Left renal pelvis (tissue), 4 donors: ENCODE measurements around the gene RFX1. TPM values are rescaled to one million over a fixed set of nuclear protein-coding genes. Genes with fewer than 3 reads are reported as not detected.

Source experiments
- DNase-seq, 4 donors: peaks; one replicate each; pipeline ENCODE4 v3.0.0-alpha.2; 2013; ENCODE audit warnings: low read depth in 4 of 4, low spot score in 3 of 4
- polyA plus RNA-seq, 4 donors: library from polyadenylated mRNA; unstranded; fragments of 120-200 nt; gene quantifications; one replicate each; pipeline ENCODE4 v1.2.1, GENCODE V29; 2013; ENCODE audit not compliant: insufficient read length in 4 of 4

RFX1 gene
- polyA plus RNA-seq, 4 donors, result 9.3 to 19.2 (median 10.2) TPM

DNA sequence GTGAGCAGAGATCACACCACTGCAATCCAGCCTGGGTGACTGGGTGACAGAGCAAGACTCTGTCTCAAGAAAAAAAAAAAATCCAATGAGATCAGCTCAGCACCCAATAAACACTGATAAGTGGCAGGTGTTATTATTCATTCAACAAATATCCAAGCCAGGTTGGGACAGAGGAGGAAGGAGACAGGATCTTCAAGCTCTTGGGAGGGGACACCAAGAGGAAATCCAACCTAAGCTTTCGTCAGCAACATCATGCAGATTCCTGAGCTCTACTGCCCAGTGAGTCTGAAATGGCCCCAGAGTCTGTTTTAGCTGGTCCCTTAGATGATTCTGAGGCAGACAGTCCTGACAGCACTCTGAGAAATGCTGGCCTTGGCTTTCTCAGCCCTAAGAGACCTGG, 7.7 kb downstream of the RFX1 start:
- DNase-seq, result no peak

DNA sequence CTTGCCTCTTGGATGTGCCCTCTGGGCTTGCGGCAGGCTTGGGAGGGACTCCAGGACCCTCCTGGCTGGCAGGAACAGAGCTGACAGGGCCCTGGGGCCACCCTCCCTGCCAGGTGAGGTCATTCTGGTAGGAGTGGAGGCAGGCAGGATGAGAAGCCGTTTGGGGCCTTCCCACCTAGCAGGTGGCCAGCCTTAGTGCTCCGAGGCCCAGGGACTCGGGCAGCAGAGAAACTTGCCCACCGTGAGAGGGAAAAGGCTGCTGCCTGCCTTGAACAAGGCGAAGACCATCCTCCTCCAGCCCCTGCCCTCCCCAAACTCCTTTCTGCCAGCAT, 8.5 kb downstream of the RFX1 start:
- DNase-seq, result no peak

DNA sequence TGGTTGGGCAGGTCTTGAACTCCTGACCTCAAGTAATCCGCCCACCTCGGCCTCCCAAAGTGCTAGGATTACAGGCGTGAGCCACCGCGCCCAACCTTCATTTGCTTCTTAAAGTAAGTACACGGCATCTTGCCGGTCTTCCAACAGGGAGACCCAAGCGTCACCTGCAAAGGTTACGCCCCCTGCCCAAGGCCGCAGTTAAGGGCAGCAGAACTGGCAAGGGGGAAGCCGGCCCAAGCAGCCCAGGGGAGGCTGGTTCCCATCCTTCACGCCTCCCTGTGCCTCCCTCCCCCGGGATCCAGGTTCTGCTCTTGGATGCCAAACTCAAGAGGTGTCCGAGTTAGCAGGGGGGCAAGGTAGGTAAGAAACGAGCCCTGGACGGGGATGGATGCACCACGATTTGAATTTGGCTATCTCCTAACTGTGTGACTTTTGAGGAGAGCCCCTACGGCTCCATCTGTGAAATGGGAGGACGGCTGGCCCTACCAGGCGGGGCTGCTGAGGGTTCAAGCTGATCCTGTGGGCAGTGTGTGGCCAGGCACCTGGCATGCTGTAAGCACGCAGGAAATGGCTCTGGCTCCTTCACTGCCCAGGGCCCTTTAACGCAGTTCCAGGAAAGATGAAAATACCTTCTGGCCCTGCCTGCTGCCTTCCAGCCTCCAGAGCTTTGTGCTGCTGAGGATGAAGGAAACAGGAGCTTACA, 9.0 kb downstream of the RFX1 start:
- DNase-seq, result no peak

DNA sequence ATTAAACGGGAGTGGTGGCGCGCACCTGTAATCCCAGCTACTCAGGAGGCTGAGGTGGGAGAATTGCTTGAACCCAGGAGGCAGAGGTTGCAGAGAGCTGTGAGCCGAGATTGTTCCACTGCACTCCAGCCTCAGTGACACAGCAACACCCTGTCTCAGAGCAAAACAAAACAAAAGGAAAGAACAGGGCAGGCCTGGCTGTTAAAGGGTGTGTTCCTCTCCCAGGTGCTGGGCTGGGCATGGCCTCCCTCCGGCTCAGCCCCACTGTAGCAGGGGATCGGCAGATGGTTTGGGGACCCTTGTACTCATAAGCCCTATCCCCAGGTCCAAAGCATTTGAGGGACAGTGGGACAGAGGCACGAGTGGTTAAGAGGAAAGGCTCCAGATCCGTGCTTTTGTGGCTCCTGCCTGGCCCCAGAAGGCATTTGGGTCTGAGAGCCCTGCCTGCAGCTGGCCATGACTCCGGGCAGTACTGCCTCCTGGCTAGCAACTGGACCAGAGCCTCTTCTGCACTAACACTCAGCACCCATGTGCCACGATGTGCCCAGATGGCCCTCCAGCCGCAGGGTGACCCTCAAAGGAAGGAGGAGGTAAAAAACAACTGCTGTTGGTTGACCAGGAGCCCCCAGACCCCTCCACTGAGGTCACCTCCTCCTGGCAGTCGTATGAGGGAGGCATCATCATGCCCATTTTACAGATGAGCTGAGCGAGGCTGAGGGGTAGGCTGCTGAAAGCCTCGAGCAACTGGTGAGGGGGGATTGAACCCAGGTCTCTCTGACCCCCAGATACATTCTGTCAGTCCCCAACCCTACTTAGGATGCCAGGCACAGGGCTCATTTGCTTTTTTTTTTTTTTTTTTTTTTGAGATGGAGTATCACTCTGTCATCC, 10.0 kb downstream of the RFX1 start:
- DNase-seq, result no peak

DNA sequence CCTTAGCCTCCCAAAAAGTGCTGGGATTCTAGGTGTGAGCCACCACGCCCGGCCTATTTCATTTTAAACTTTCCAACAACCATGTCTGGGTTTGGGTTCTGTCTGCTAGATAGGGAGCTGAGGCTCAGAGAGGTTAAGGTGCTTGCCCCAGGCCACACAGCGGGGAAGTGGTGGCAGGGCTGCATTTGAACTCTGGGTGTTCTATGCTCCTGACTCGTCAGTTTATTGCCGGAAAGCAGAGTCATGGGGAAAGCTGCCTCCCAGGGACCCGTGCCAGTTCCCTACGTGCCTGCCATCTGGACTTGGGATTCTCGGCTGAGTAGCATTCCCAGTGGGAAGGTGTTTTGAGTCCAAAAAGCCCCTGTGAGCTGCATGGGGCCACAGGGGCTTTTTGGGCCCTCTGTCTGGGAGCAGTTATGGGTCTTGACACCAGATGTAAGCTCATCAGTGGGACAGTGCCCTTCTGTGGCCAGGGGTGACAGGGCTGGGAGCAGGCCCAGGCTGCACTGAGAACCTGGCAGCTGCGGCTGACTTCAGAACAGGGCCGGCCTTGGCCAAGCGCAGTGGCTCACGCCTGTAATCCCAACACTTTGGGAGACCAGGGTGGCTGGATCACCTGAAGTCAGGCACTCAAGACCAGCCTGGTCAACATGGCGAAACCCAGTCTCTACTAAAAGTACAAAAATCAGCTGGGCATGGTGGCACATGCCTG, 10.9 kb downstream of the RFX1 start:
- no peak for DNase-seq

DNA sequence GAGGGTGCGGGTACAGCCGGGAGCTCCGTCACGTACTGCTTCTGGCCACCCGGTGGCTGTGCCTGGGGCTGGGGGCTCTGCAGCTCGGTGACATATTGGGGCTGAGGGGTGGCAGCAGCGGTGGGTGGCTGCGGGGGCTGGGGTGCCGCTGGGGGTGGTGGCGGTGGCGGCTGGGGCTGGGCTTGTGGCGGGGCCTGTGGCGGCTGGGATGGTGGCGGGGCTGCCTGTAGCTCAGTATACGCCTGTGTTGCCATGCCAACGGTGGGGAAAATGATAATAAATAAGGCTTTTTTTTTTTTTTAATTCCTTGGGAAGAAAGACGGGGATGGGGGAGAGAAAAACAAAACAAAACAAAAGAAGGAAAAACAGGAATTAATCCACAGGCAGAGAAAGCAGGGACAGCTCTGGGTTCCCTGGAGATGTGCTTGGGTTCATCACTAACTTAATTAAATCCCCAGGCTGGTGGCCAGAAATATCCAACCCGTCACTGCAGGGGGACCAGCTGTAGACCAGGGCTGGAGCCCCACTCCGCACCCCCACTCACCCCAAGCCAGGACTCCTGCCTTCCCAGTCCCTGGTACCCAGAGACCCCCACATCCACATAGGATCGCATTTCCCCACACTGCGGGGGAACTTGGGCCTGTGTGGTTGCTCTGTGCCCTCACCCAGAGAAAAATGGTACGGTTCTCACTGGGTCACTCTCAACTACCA, 12.4 kb downstream of the RFX1 start:
- DNase-seq, result no peak

DNA sequence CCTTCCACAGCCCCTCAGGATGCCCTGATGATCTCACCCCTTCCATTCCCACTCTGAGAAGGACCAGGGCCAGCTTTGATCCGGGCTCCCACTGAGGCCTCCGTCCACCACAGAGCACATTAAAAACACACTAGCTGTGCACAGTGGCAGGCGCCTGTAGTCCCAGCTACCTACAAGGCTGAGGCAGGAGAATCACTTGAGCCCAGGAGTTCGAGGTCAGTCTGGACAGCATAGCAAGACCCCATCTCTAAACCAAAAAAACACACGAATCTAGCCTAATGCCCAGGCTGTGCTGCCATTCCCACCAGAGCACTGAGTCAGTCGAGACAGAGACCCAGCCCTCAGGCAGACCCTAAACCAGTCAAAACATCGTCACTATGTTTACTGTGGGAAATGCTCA, 14.1 kb downstream of the RFX1 start:
- DNase-seq, result no peak

DNA sequence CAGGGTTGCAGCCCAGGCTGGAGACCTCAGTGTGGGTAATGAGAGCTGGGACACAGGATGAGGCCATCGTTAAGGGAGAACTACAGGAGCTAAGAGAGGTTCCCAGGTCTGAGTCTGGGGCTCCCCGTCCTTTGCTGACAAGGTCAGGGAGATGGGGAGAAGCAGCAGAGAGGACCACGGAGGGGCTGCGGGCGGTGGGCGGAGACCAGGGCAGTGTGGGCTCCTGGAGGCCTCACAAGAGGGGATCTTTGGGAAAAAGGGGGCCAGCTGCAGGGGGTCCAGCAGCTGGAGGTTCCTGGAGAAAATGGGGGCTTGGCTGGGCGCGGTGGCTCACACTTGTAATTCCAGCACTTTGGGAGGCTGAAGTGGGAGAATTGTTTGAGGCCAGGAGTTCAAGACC, 16.0 kb downstream of the RFX1 start:
- no peak for DNase-seq

DNA sequence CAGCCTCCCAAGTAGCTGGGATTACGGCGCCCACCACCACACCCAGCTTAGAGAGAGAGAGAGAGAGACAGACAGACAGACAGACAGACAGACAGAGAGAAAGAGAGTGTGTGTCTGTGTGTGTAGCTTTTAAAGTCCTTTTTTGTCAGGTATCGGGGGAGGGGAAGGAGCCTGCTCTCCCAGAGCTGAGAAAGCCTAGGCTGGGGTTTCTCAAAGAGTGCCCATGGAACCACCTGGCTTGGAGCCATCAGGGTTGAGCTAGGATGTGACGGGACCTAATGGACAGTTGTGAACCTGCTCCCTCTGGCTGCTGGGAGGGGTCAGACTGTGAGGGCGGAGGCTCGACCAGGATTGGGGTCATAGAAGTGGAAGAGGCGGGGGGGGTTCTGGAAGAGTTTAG, 16.6 kb downstream of the RFX1 start:
- DNase-seq, result no peak

DNA sequence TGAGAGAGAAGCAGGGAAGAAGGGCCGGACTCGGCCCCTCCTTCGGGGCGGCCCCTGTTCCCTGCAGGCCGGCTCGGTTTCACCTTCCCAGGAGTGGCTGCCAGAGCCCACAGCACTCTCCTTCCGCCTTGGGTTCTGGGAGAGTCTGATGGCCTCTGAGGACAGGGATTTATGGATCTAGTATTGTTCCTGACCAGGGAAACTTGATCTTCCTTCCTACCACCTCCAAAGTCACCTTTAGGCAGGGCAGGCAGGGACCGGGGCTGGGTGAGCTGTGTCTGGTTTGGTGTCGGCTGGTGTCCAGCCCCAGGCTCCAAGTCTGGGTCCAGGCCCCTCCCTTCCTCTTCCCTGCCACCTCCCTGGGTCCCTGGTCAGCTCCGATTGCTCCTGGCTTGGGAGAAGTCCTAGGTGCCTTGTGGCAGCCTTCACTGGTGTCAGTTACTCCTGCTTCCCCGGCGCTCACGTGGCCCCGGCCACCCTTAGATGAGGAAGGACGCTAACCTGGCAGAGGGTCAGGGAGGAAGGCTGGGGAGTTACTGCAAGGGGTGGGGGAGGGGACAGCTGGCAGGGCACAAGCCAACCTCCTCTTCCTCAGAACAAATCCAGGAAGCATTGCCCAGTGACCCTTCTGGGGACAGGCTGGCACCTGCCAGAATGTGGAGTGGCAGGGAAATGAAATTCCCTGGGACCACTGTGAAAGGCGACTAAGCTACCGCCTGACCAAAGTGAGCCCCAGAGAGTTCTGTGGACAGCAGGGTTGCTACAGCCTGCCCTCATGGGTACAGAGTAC, 18.8 kb downstream of the RFX1 start:
- DNase-seq, result no peak

DNA sequence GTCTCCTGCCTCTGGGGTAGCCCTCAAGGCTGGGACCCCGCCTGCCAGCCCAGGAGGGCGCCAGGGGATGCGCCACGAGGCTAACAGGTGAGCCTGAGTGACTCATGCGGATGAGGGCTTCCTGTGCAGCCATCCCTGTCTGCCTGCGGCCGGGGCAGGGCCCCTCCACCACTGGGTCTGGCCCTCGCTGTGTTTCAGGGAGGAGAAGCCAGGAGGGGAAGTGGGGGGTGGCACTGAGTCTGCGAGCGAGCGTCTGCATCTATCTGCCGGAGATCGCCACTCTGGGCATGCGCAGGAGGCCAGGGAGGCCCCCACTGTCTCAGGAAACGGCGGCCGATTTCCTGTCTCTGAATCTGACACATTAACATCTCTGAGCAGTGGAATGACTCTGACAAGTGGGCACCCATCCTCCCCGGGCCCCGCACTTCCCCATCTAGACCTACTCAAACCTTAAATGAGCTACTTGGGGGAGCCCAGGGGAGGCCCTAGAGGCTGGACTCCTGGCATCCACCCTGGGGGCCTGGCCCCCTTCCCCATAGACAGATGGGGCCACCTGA, 19.7 kb downstream of the RFX1 start:
- peak in 1 of 4 donors; percentile 53 for DNase-seq

DNA sequence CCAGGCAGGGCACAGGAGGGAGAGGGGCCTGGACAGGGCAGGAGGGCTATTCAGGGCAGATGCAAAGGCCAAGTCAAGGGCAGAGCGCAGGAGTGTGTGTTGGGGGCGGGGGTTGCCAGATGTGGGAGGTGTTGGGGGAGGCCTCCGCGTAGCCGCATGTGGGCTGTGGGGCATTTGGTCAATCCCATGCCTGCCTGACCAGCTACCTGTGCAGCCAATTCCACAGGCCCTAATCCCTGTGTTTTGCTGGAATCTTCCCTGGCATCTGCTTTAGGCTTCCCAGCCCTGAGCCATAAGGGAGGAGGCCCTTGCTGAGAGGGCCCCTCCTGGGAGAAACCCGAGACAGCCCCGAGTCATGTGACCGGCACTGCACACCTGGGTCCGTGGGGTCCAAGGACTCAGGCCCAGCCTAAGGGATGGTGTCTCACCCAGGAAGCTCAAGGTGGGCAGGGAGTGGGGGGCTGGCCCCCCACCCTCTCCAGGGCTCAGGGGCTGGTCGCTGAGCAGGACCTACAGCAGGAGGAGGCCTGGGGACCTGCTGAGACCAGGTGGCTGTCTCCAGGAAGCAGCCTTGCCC, 20.3 kb downstream of the RFX1 start:
- no peak for DNase-seq

DNA sequence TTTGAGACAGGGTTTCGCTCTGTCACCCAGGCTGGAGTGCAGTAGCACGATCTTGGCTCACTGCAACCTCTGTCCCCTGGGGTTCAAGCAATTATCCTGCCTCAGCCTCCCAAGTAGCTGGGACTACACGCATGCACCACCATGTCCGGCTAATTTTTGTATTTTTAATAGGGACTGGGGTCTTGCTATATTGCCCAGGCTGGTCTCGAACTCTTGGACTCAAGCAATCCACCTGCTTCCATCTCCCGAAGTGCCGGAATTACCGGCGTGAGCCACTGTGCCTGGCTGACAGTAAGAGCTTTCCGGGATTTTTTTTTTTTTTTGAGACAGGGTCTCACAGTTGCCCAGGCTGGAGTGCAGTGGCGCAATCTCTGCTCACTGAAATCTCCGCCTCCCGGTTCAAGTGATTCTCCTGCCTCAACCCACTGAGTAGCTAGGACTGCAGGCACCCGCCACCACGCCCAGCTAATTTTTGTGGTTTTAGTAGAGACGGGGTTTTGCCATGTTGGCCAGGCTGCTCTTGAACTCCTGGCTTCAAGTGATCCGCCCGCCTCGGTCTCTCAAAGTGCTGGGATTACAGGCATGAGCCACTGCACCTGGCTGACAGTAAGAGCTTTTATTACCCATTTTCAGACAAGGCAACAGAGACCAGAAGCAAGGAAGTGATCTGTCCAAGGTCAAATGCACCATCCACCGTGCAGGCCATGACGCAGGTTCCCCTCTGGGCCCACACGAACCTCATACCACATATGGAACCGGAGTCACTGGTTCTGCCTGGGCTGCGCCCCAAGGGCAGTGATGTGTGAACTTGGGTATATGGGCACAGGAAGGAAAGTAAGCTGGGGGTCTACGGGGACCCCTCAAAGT, 21.0 kb downstream of the RFX1 start:
- no peak for DNase-seq

DNA sequence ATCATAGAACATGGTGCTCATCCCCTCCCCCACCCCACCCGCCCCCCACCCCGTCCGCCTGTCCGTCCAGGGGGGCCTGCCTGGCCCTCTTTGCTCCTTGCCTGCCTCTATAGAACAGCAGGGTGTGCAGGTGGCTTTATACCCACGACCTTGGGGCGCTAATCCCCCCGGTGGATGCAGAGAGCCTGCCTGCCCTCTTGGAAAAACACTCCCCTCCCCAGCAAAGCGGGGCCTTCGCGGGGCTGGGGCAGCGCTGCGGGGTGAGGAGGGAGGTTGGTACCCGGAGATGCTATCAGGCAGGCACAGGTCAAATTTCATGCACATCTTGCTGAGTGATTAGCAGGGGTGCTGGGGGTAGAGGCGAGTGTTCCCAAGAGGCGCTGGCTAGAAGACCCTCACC, 21.9 kb downstream of the RFX1 start:
- no peak for DNase-seq

DNA sequence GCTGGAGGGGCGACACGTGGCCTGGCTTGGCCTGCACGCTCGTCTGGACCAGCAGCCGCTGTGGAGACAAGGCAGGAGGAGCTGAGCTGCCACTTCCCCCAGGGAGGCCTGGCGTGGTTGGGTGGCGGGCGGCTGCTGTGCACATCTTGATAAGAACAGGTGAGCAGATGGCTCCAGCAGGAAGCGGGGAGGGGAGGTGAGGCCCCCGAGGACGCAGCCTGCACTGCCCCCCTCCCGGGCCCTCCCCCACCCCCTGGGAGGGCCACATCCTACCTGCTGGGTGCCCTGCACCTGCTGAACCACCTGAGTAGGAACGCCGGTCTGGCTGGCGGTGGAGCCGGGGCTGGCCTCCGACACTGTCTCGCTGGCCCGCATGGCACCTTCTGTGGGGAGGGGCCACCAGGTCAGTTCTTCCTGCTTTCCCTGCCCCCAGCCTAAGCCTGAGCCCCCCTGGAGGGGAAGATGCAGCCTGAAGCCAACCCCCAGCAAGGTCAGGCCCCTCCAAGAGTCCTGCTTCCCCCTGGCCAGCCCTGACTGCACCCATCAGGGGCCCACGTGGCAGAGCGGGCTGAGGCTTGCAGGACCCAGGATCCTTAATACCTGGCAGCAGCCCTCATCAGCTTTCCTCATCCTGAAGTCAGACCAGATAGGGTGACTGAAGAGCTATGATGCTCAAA, 22.8 kb downstream of the RFX1 start:
- DNase-seq, result no peak

DNA sequence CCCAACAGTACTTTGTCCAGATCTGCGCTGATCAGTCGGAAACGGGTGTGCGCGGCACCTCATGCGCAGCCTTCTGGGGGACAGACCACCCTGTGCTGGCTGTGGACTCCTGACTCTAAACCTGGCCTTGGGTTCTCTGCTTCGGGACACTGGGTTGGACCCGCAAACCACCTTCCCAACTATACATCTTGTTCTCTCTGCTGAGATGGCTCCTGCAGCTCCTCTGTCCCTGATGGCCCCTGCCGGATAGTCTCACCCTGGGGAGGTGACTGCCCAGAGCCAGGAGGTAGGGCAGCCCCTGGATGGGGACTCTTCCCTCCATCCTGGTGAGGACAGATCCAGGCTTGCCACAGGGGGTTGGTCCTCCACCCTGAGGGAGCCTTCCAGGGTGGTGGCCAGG, 23.3 kb downstream of the RFX1 start:
- DNase-seq, result no peak

DNA sequence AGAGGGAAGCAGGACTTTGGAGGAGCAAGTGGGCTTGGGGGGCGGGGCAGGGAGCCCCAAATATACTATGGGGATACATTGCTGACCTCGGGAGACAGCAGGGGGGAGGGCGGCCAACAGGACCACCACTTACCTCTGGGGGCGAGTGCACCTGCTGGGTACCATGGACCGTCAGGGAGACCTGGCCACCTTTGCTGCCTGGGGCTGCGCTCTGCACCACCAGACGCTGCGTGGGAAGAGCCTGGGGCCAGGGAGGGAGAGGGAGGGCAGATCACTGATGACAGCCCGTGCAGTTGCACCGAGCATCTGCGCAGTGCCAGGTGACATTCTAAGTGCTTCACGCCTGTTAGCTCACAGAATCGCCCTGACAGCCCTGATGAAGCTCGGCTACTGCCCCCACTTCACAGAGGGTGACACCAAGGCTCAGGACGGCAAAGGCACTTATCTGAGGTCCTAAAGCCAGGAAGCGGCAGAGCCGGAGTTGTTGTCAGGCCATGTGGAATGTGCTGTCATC, 24.1 kb downstream of the RFX1 start:
- DNase-seq, result no peak

DNA sequence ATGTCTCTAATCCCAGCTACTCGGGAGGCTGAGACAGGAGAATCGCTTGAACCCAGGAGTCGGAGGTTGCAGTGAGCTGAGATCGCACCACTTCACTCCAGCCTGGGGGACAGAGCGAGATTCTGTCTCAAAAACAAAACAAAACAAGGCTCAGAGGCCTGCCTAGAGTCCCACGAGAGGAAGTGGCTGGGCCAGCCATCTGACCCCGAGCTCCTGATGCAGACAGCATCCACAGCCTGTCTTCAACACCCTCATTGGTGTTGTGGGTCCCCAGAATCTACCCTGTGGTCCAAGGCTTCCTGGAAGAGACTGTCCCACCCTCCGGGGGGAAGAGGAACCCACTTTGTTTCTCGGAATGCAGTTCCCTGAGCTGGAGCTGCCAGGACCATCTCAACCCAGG, 24.7 kb downstream of the RFX1 start:
- DNase-seq, result no peak
